Upper lobe of left lung (tissue), 6 donors: ENCODE data around the gene HPDL. TPM values are rescaled to one million over a fixed set of nuclear protein-coding genes. Genes with fewer than 3 reads are reported as not detected.

Source experiments
- ATAC-seq, 2 donors: fragments of 200-7000 bp; cut with Tn5 transposase; one replicate each; pipeline ENCODE4 v1.9.1; 2022; ENCODE audit warnings: mild to moderate bottlenecking in 2 of 2, moderate library complexity in 2 of 2; ENCODE audit not compliant: low FRiP score in 2 of 2
- DNase-seq, 2 donors: peaks; one replicate each; pipeline ENCODE4 v3.0.0-alpha.2; 2019 to 2020
- H3K27ac ChIP-seq, 4 donors: fragments of 200-600 bp; sonication (generic); one replicate each; pipeline ENCODE4 v1.5.1; 2016 to 2019
- H3K27me3 ChIP-seq, 4 donors: fragments of 200-600 bp; sonication (generic); one replicate each; pipeline ENCODE4 v1.5.1; 2017 to 2019
- H3K36me3 ChIP-seq, 4 donors: fragments of 200-600 bp; sonication (generic); one replicate each; pipeline ENCODE4 v1.5.1; 2016 to 2019
- H3K4me1 ChIP-seq, 4 donors: fragments of 200-600 bp; sonication (generic); one replicate each; pipeline ENCODE4 v1.5.1; 2018 to 2019
- H3K4me3 ChIP-seq, 4 donors: fragments of 200-600 bp; sonication (generic); one replicate each; pipeline ENCODE4 v1.5.1; 2017 to 2019; ENCODE audit warnings: mild to moderate bottlenecking in 2 of 4, moderate library complexity in 1 of 4
- H3K9me3 ChIP-seq, 4 donors: fragments of 200-600 bp; sonication (generic); one replicate each; pipeline ENCODE4 v1.5.1; 2018 to 2019
- CTCF ChIP-seq, 6 experiments: fragments of 450-650 bp in 4 of 6; fragments of 200-600 bp in 2 of 6; sonication (generic) in 2 of 6; IDR thresholded peaks; one replicate each; pipeline ENCODE4 v1.5.1; 2016 to 2019; ENCODE audit warnings: antibody characterized with exemption in 6 of 6
- EP300 ChIP-seq, 4 donors: sonication (generic); formaldehyde crosslinking; IDR thresholded peaks; one replicate each; pipeline ENCODE4 v1.5.1; 2017; ENCODE audit warnings: antibody characterized with exemption in 4 of 4, control low read depth in 2 of 4
- POLR2A ChIP-seq, 4 donors: fragments of 450-650 bp; IDR thresholded peaks; one replicate each; pipeline ENCODE4 v1.5.1; 2016 to 2017; ENCODE audit warnings: antibody characterized with exemption in 4 of 4, mild to moderate bottlenecking in 2 of 4
- POLR2AphosphoS5 ChIP-seq, 2 donors: sonication (generic); formaldehyde crosslinking; IDR thresholded peaks; one replicate each; pipeline ENCODE4 v1.5.1; 2017; ENCODE audit warnings: antibody characterized with exemption in 2 of 2
- WGBS, 2 donors: methylation state at CpG; one replicate each; pipeline ENCODE4 v1.1.5; 2017 to 2018; 5-methylcytosine and 5-hydroxymethylcytosine counted together
- total RNA-seq, 6 donors: library from RNA; depleted of rRNA in 4 of 6; stranded (reverse); fragments of >200 nt in 4 of 6; gene quantifications; one replicate each; pipeline versions ENCODE4 v1.1.0 to v1.2.1, GENCODE V29; 2016 to 2021
- donor health status: DM: no; HTN: no; CAD: no; lungs with moderate emphysema.
- donor health status: DM: no; HTN: yes; CAD: no; lungs with severe emphysema.

HPDL gene
- total RNA-seq, 6 donors from 2014 or later, result 0.30 to 1.3 (median 0.37) TPM; not detected in 3

DNA sequence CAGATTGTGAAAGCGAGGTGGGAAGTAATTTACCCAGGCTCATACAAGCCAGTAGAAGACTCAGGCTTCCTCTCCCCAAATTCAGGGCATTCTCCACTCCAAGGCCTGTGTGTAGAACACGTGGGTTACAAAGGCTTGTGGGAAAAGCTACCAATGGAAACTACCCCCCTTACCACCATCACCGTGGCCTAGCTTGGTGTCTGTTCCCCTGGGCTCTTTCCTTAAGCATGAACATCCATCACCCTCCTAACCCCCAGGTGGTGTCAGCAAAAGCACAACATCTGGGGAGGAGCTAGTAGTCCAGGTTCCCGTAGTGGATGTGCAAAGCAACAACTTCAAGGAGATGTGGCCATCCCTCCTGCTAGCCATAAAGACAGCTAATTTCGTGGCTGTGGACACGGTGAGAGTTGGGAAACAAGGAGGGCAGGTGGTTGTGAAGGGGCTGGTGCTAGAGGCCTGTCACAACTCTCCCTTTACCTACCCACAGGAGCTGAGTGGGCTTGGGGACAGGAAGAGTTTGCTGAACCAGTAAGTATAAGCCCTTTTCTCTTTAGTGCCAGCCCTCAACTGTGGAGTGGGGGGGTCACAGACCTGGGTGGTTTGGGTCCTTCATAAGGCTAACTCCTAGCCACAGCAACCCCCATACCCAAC, 14.2 kb downstream of the HPDL start:
- Histone ChIP-seq H3K27ac (peak overlapping the region; percentile 93 to 98 (median 97)), H3K36me3 (peaks cover 14 to 39% (median 36%) of the 10 kb centered on the region in 4 donors), H3K4me3 (peak overlapping the region; percentile 69 to 92 (median 82)), H3K27me3 (no peaks in the 10 kb centered on the region), H3K9me3 (no peaks in the 10 kb centered on the region), H3K4me1 (peaks cover 20 to 30% (median 24%) of the 10 kb centered on the region in 4 donors)
- TF ChIP-seq POLR2AphosphoS5 (IDR thresholded peaks at IDR 0.05) (no peak), POLR2A (IDR thresholded peaks at IDR 0.05) (no peak), EP300 (IDR thresholded peaks at IDR 0.05) (no peak), CTCF (IDR thresholded peaks at IDR 0.05) (no peak)
- 26 to 30% methylated on average over 6 of the region's 6 CpGs for WGBS, 2 donors
- no peak for ATAC-seq
- no peak for DNase-seq

DNA sequence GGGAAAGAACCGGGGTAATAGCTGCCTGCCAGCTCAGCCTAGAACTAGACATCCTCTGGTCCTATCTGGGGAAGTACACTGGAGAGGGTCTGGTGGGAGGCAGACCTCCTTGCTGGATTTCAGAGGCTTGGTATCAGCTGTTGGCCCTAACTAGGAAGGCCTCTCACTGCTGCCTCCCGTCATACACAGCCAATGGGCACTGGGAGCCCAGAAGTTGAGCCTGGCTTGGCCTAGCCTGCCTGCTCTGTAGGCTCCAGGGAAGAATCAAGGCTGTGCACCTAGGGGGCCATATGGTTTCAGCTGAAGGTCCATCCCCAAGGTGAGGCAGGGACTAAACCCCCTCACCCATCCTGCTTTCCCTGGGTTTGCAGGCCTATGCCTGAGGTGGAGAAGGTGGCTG, 17.8 kb downstream of the HPDL start:
- DNase-seq (no peak), ATAC-seq (no peak)
- no peak overlapping the region for H3K27ac ChIP-seq
- H3K4me1 ChIP-seq, result peaks cover 31 to 39% (median 35%) of the 10 kb centered on the region in 4 donors
- peaks cover 14 to 39% (median 36%) of the 10 kb centered on the region in 4 donors for H3K36me3 ChIP-seq
- no peaks in the 10 kb centered on the region for H3K9me3 ChIP-seq
- 100% methylated on average over 2 of the region's 2 CpGs for WGBS, 2 donors
- H3K4me3 ChIP-seq, result no peak overlapping the region
- TF ChIP-seq EP300 (IDR thresholded peaks at IDR 0.05) (no peak), POLR2AphosphoS5 (IDR thresholded peaks at IDR 0.05) (no peak), POLR2A (IDR thresholded peaks at IDR 0.05) (no peak), CTCF (IDR thresholded peaks at IDR 0.05) (no peak)
- no peaks in the 10 kb centered on the region for H3K27me3 ChIP-seq

DNA sequence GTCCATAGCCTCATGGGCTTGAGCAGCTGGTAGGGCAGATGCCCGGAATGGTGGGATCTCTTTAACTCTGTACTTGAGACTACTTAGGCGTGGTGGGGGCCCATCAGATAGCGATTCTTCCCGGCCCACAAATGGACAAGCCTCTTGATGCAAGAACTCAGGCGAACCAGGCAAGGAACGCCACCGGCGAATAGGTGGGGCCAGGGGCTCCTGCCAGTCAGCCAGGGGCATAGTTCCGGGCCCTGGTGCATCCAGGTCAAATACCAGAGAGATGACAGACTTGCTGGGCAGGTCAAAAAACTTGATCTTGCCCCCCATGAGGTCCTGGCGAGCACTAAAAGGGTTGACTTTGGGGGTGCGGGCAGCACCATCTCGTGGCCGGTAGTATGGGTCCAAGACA, 18.3 kb downstream of the HPDL start:
- no peak for TF ChIP-seq POLR2A (IDR thresholded peaks at IDR 0.05)
- Histone ChIP-seq H3K9me3 (no peaks in the 10 kb centered on the region), H3K27me3 (no peaks in the 10 kb centered on the region), H3K4me3 (no peak overlapping the region), H3K27ac (no peak overlapping the region), H3K4me1 (peaks cover 32 to 39% (median 35%) of the 10 kb centered on the region in 4 donors), H3K36me3 (peaks cover 14 to 39% (median 36%) of the 10 kb centered on the region in 4 donors)
- 90 to 93% methylated on average over 12 to 13 of the region's 13 CpGs for WGBS, 2 donors
- ATAC-seq (no peak), DNase-seq (peak in 1 of 2 donors; percentile 24)

DNA sequence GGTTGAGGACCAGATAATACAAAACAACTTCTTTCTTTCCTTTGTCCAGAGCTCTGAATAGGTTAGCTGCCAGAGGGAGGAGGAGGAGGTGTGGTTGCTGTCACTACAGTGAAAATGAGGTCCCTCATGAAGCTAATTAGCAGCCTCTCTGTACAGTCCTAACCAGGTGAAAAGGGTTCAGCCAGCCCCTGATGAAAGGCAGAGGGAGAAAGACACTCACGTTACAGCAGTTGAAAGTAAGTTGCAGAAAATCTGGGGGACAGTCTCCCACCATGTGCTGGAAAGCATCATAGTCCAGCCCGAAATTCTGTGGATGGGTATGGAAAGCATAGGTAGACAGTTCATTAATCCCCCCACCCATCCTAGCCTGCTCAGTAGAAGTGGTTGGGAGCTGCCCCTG, 19.8 kb downstream of the HPDL start:
- 83 to 94% methylated on average over 2 of the region's 2 CpGs for WGBS, 2 donors

GRCh38 chr1:45348020-45348419, 21.3 kb downstream of the HPDL start:
- peak in 1 of 2 donors; percentile 20 for ATAC-seq
- Histone ChIP-seq H3K9me3 (no peaks in the 10 kb centered on the region), H3K27ac (peak overlapping the region; percentile 10 to 74 (median 64)), H3K4me1 (peaks cover 17 to 20% (median 18%) of the 10 kb centered on the region in 4 donors), H3K36me3 (peaks cover 11 to 25% (median 23%) of the 10 kb centered on the region in 4 donors), H3K4me3 (no peak overlapping the region), H3K27me3 (no peaks in the 10 kb centered on the region)
- TF ChIP-seq EP300 (IDR thresholded peaks at IDR 0.05) (no peak), CTCF (IDR thresholded peaks at IDR 0.05) (no peak), POLR2AphosphoS5 (IDR thresholded peaks at IDR 0.05) (no peak), POLR2A (IDR thresholded peaks at IDR 0.05) (no peak)
- no peak for DNase-seq
- 91 to 100% methylated on average over 2 of the region's 2 CpGs for WGBS, 2 donors

More for the DNA sequence above, 19.8 kb downstream of the HPDL start:
- ATAC-seq (no peak), DNase-seq (no peak)
- TF ChIP-seq POLR2AphosphoS5 (IDR thresholded peaks at IDR 0.05) (no peak), CTCF (IDR thresholded peaks at IDR 0.05) (no peak), EP300 (IDR thresholded peaks at IDR 0.05) (no peak), POLR2A (IDR thresholded peaks at IDR 0.05) (no peak)
- Histone ChIP-seq H3K4me1 (peaks cover 21 to 28% (median 24%) of the 10 kb centered on the region in 4 donors), H3K27ac (no peak overlapping the region), H3K27me3 (no peaks in the 10 kb centered on the region), H3K4me3 (no peak overlapping the region), H3K9me3 (no peaks in the 10 kb centered on the region), H3K36me3 (peaks cover 14 to 39% (median 36%) of the 10 kb centered on the region in 4 donors)
